ENCODE measurements around the gene PCDHB7. TPM values are rescaled to one million over a fixed set of nuclear protein-coding genes. Genes with fewer than 3 reads are reported as not detected.
A peak's percentile ranks its signal among the peaks of the same experiment; 100 is the strongest.
"Not testable (repeated sequence)": the region's sequence is repeated elsewhere in the genome, so short reads cannot be mapped to it uniquely, and the experiment has no call there.

Gene PCDHB7
- 0.26 and 1.4 TPM in 2 replicates for total RNA-seq

DNA sequence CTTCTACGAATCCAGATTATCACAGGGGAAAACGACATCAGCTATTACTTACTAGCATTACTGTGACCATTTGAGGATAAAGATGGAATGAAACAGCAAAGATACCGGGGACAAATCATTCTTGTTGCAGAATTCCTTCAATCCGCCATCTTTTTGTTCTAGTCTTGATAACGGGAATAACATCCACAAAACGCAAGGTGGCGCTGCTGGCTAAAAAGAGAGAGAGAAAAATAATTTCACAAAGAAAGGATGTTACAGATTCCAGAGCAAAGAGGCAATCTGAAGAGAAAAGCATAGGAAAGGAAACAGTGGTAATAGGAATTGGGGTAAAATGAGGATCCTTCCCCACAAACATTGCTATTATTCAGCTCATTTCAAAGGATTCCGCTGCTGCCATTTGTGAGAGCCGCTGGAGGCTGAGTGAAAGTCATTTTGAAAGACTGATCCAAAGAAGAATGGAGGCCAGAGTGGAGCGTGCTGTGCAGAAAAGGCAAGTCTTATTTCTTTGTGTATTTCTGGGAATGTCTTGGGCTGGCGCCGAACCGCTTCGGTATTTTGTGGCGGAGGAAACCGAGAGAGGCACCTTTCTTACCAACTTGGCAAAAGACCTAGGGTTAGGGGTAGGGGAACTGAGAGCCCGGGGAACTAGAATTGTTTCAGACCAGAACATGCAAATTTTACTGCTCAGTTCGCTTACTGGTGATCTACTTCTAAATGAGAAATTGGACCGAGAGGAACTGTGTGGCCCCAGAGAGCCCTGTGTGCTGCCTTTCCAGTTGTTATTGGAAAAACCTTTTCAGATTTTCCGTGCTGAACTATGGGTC is at the start of gene PCDHB7:
Gene PCDHB7, plus strand, starts transcription at position 264 of the 824 bp plus-strand sequence. Its CDS starts 192 bp downstream, at position 456.
- DNase-seq (ENCODE audit: low read depth in 2 of 2) = peak in 1 of 2 donors; percentile 35

DNA sequence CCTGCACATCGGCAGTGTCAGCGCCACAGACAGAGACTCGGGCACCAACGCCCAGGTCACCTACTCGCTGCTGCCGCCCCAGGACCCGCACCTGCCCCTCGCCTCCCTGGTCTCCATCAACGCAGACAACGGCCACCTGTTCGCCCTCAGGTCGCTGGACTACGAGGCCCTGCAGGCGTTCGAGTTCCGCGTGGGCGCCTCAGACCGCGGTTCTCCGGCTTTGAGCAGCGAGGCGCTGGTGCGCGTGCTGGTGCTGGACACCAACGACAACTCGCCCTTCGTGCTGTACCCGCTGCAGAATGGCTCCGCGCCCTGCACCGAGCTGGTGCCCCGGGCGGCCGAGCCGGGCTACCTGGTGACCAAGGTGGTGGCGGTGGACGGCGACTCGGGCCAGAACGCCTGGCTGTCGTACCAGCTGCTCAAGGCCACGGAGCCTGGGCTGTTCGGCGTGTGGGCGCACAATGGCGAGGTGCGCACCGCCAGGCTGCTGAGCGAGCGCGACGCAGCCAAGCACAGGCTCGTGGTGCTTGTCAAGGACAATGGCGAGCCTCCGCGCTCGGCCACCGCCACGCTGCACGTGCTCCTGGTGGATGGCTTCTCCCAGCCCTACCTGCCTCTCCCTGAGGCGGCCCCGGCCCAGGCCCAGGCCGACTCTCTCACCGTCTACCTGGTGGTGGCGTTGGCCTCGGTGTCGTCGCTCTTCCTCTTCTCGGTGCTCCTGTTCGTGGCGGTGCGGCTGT is 48.9 kb upstream of the PCDHB7 start:
- not testable (repeated sequence) for DNase-seq (ENCODE audit: low read depth in 2 of 2)

DNA sequence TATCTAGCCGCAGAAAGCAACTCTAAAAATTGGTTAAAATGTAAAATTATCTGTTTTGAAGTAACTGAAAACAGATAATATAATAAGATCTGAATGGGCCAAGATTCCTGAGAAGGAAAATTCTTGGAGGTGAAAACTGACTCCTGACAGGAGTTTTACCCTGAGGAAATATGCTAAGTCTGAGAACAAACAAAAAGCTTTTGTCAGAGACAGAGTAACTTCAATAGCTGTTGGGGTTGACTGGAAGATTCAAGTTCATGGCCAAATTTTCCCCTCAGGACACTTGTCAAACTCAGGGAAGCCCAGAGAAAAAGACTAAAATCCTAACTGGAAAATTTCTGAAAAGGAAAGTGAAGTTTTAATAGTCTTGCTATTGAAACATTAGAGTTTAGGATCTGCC is 45.1 kb upstream of the PCDHB7 start:
- DNase-seq (ENCODE audit: low read depth in 2 of 2) = no peak

DNA sequence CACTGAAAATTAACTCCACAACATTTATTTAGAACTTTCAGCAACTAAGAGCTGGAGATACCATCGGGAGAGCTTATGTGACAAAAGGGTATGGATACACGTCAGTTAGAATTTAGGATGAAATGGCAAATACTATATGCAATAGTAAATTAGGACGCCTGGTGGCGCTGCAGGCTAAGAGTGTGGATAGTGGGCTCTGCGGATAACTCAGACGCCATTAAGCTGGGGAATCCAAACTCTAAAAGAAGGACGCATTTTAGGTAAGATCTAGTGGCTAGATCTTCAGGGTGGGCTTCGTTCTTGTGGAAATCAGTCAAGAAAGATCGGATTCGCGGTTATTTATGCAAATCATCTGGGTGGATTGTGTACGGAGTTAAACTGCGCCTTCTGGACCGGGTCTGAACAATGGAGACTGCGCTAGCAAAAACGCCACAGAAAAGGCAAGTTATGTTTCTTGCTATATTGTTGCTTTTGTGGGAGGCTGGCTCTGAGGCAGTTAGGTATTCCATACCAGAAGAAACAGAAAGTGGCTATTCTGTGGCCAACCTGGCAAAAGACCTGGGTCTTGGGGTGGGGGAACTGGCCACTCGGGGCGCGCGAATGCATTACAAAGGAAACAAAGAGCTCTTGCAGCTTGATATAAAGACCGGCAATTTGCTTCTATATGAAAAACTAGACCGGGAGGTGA is 37.3 kb upstream of the PCDHB7 start, which contains the start of gene PCDHB5:
Gene PCDHB5, plus strand, starts transcription at position 177 of the 688 bp plus-strand sequence. Its CDS starts 229 bp downstream, at position 406.
- peak in 1 of 2 donors; percentile 33 for DNase-seq (ENCODE audit: low read depth in 2 of 2)

DNA sequence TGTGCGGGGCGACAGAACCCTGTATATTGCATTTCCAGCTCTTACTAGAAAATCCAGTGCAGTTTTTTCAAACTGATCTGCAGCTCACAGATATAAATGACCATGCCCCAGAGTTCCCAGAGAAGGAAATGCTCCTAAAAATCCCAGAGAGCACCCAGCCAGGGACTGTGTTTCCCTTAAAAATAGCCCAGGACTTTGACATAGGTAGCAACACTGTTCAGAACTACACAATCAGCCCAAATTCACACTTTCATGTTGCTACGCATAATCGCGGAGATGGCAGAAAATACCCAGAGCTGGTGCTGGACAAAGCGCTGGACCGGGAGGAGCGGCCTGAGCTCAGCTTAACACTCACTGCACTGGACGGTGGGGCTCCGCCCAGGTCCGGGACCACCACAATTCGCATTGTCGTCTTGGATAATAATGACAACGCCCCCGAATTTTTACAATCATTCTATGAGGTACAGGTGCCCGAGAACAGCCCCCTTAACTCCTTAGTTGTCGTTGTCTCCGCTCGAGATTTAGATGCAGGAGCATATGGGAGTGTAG is 36.7 kb upstream of the PCDHB7 start:
- DNase-seq (ENCODE audit: low read depth in 2 of 2) = no peak

DNA sequence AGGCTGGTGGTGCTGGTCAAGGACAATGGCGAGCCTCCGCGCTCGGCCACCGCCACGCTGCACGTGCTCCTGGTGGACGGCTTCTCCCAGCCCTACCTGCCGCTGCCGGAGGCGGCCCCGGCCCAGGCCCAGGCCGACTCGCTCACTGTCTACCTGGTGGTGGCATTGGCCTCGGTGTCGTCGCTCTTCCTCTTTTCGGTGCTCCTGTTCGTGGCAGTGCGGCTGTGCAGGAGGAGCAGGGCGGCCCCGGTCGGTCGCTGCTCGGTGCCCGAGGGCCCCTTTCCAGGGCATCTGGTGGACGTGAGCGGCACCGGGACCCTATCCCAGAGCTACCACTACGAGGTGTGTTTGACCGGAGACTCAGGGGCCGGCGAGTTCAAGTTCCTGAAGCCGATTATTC is 35.1 kb upstream of the PCDHB7 start:
- DNase-seq (ENCODE audit: low read depth in 2 of 2) = not testable (repeated sequence)

DNA sequence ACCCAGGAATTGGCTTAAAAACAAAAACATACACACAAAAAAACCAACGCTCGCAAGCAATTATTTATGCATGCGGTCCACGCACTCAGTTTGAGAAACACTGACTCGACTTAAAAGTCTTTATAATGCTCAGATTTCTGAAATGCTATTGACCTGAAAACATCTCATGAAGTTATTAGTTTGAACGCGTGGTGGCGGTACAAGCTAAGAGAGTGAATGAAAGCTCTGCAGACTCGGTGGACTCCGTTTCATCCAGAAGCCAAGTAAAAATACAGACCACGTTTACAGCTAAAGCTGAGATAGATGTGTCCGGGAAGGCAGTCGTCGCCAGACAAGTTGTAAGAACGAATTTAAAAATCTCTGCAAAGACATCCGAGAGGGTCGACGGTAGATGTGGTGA is 22.6 kb upstream of the PCDHB7 start, which contains the start of gene PCDHB6:
Gene PCDHB6, plus strand, starts transcription at position 246 of the 400 bp plus-strand sequence. CDS start 201 bp downstream, outside the sequence.
- peak; percentile 6 to 35 for DNase-seq (ENCODE audit: low read depth in 2 of 2)

DNA sequence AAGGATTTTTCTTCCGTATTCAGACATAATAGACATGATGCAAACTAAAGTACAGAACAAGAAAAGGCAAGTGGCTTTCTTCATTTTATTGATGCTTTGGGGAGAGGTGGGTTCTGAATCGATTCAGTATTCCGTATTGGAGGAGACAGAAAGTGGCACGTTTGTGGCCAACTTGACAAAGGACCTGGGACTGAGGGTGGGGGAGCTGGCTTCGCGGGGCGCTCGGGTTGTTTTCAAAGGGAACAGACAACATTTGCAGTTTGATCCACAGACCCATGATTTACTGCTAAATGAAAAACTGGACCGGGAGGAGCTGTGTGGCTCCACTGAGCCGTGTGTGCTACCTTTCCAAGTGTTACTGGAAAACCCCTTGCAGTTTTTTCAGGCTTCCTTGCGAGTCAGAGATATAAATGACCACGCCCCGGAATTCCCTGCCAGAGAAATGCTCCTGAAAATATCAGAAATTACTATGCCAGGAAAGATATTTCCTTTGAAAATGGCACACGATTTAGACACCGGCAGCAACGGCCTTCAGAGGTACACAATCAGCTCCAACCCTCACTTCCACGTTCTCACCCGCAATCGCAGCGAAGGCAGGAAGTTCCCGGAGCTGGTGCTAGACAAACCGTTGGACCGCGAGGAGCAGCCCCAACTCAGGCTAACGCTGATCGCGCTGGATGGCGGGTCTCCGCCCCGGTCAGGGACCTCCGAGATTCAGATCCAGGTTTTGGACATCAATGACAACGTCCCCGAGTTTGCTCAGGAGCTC is 22.0 kb upstream of the PCDHB7 start:
- no peak for DNase-seq (ENCODE audit: low read depth in 2 of 2)

DNA sequence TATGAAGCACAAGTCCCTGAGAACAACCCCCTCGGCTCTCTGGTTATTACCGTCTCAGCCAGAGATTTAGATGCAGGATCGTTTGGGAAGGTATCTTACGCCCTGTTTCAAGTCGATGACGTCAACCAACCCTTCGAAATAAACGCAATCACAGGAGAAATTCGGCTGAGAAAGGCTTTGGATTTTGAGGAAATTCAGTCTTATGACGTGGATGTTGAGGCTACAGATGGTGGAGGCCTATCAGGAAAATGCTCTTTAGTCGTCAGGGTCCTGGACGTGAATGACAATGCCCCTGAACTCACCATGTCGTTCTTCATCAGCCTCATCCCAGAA is 21.5 kb upstream of the PCDHB7 start:
- no peak for DNase-seq (ENCODE audit: low read depth in 2 of 2)

DNA sequence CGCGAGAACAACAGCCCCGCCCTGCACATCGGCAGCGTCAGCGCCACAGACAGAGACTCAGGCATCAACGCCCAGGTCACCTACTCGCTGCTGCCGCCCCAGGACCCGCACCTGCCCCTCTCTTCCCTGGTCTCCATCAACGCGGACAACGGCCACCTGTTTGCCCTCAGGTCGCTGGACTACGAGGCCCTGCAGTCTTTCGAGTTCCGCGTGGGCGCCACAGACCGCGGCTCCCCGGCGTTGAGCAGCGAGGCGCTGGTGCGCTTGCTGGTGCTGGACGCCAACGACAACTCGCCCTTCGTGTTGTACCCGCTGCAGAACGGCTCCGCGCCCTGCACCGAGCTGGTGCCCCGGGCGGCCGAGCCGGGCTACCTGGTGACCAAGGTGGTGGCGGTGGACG is 20.8 kb upstream of the PCDHB7 start:
- not testable (repeated sequence) for DNase-seq (ENCODE audit: low read depth in 2 of 2)

DNA sequence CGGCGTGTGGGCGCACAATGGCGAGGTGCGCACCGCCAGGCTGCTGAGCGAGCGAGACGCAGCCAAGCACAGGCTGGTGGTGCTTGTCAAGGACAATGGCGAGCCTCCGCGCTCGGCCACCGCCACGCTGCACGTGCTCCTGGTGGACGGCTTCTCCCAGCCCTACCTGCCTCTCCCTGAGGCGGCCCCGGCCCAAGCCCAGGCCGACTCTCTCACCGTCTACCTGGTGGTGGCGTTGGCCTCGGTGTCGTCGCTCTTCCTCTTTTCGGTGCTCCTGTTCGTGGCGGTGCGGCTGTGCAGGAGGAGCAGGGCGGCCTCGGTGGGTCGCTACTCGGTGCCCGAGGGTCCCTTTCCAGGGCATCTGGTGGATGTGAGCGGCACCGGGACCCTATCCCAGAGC is 20.3 kb upstream of the PCDHB7 start:
- DNase-seq (ENCODE audit: low read depth in 2 of 2) = not testable (repeated sequence)

DNA sequence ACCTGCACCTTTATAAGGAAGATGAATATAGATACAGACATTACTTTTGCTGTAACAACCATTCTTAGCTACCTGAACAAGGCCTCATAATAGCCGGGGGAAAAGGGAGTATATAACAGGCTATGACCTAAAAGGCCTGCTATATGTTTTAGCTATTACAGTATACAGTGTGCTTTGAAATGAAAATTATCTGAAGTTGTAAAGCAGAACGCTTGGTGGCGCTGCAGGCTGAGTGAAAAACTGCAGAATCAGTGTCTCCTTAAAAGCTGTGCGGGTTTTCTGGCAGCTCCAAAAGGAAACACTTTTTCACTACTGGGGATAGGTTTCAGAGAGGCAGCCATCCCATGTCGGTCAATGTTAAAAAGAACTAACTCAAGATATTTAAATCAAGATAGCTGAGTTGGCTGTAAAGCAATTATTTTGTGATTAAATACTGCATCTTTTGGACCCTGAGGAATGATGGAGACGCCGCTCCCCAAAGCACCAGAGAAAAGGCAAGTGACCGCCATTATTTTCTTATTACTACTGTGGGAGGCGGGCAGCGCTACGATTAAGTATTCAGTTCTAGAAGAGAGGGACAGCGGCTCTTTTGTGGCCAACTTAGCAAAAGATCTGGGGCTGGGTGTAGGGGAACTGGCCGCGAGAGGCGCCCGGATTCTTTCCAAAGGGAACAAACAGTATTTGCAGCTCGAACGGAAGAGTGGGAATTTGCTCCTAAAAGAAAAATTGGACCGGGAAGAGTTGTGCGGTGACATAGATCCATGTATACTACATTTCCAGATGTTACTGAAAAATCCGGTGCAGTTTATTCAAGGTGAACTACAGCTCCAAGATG is 16.7 kb upstream of the PCDHB7 start:
- DNase-seq (ENCODE audit: low read depth in 2 of 2) = no peak

DNA sequence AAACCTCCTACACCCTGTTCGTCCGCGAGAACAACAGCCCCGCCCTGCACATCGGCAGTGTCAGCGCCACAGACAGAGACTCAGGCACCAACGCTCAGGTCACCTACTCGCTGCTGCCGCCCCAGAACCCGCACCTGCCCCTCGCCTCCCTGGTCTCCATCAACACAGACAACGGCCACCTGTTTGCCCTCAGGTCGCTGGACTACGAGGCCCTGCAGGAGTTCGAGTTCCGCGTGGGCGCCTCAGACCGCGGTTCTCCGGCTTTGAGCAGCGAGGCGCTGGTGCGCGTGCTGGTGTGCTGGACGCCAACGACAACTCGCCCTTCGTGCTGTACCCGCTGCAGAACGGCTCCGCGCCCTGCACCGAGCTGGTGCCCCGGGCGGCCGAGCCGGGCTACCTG is 15.1 kb upstream of the PCDHB7 start:
- DNase-seq (ENCODE audit: low read depth in 2 of 2) = not testable (repeated sequence)

DNA sequence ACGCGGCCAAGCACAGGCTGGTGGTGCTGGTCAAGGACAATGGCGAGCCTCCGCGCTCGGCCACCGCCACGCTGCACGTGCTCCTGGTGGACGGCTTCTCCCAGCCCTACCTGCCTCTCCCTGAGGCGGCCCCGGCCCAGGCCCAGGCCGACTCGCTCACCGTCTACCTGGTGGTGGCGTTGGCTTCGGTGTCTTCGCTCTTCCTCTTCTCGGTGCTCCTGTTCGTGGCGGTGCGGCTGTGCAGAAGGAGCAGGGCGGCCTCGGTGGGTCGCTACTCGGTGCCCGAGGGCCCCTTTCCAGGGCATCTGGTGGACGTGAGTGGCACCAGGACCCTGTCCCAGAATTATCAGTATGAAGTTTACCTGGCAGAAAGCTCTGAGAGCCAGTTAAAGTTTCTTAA is 14.5 kb upstream of the PCDHB7 start:
- not testable (repeated sequence) for DNase-seq (ENCODE audit: low read depth in 2 of 2)

DNA sequence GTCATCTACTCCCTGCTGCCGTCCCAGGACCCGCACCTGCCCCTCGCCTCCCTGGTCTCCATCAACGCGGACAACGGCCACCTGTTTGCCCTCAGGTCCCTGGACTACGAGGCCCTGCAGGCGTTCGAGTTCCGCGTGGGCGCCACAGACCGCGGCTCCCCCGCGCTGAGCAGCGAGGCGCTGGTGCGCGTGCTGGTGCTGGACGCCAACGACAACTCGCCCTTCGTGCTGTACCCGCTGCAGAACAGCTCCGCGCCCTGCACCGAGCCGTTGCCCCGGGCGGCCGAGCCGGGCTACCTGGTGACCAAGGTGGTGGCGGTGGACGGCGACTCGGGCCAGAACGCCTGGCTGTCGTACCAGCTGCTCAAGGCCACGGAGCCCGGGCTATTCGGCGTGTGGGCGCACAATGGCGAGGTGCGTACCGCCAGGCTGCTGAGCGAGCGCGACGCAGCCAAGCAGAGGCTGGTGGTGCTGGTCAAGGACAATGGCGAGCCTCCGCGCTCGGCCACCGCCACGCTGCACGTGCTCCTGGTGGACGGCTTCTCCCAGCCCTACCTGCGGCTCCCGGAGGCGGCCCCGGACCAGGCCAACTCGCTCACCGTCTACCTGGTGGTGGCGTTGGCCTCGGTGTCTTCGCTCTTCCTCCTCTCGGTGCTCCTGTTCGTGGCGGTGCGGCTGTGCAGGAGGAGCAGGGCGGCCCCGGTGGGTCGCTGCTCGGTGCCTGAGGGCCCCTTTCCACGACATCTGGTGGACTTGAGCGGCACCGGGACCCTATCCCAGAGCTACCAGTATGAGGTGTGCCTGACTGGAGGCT is 2.1 kb downstream of the PCDHB7 start:
- DNase-seq (ENCODE audit: low read depth in 2 of 2) = not testable (repeated sequence)

DNA sequence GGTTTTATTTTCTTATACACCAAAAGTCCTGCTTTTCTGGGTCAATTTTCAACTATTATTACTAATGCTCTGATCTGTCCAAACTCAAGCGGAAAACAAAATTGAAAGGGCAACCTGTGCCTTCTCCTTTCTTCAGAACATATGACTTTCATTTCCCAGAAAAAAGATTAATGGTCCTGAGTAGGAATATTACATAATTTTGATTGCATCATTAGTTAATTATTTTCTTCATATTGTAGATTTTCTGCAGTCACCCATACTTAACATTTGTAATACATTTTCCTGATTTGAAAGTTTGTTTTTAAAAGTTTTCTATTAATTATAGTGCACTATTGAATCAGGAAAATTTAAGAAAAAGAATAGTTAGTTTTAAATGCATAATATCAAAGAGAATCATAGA is 3.5 kb downstream of the PCDHB7 start:
- no peak for DNase-seq (ENCODE audit: low read depth in 2 of 2)

DNA sequence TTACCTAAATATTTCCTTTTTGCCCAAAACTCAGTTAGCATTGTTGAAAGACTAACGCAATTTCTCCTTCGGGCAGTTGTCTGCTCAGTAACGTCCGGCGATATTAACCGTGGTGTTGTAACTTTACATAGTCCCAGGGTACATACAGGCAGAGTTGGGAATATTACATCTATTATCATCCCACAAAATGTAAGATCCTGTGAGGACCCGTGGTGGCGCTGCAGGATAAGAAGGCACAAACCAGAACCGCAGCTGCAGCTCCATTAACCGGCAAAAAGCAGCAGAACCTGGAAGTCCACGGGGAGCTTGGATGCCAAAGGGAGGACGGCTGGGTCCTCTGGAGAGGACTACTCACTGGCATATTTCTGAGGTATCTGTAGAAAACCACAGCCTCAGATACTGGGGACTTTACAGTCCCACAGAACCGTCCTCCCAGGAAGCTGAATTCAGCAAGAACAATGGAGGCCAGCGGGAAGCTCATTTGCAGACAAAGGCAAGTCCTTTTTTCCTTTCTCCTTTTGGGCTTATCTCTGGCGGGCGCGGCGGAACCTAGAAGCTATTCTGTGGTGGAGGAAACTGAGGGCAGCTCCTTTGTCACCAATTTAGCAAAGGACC is 5.2 kb downstream of the PCDHB7 start, which contains the start of gene PCDHB8:
Gene PCDHB8, plus strand, starts transcription at position 214 of the 615 bp plus-strand sequence. Its CDS starts 245 bp downstream, at position 459.
- DNase-seq (ENCODE audit: low read depth in 2 of 2) = not testable (repeated sequence)

DNA sequence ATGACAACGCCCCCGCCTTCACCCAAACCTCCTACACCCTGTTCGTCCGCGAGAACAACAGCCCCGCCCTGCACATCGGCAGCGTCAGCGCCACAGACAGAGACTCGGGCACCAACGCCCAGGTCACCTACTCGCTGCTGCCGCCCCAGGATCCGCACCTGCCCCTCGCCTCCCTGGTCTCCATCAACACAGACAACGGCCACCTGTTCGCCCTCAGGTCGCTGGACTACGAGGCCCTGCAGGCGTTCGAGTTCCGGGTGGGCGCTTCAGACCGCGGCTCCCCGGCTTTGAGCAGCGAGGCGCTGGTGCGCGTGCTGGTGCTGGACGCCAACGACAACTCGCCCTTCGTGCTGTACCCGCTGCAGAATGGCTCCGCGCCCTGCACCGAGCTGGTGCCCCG is 6.9 kb downstream of the PCDHB7 start:
- not testable (repeated sequence) for DNase-seq (ENCODE audit: low read depth in 2 of 2)
